Measurements from ENCODE around the gene CDC42EP3.

CDC42EP3 gene

GRCh38 chr2:37656512-37657423, 14.7 kb downstream of the CDC42EP3 start:
- DNase-seq (ENCODE audit: low read depth): no peak

DNA sequence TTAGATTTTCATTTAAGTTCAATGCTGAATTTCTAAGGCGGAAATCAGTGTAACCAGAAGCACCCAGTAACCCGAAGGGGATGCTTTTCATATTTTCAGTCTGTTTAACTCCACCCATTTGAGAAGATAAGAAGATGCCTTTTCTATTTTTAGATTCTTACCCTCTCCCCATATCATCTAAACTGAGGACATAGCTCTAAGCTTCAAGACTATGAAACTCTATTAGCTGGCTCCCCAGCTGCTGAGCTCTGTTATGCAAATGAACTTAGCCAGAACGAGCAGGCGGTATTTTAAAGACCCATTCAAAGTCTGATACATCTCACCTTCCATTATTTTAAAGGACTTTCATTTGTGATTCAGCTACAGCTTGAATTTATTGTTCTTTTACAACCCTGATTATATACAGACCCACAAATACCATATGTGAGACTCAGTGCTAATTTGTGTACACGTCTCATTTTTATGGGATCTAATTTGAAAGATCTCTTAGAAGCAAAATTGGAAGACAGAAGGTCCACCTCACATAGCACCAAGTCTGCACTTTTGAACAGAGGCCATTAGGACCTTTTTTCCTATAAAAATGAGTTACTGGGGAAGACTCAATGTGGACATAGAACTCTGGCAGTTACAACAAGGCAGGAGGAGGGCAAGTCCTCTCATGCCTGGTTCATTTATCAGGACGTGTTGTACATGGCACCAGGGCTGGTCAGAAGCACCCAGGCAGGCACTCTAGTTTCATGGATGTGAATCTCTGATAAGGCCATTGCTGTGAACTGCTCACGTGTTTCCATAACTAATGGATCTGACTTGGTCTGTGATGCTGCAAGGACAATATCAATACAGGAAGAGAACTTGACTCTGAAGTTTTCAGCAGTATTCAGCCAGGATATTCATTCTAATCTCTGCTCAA, 16.3 kb downstream of the CDC42EP3 start:
- DNase-seq (ENCODE audit: low read depth): no peak

GRCh38 chr2:37654419-37654818, 17.0 kb downstream of the CDC42EP3 start:
- no peak for DNase-seq (ENCODE audit: low read depth)

DNA sequence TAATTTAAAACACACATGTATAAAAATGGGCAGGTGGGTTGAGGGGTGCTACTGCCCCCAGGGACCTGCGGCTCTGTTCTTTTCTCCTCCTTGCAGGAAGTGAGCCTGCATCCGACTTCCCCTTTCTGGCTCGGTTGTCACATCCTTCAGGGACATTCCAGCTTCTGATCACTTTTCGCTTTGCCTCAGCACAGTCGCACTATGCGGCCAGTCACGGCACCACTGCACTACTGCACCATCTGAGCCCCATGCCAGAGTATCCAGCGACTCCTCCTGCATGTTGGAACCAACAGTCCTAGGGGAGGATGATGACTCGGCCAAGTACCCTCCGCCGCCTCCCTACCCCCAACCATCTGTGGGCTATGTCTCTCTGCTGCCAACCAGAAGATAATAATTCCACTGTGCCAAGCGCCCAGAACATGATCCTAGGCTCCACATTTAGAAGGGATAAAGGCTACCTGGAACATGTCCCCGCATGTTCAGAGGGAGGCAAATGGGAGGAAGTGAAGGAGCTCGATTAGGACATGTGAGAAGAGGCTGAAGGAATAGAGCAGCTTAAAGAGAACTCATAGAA, 17.6 kb downstream of the CDC42EP3 start:
- DNase-seq (ENCODE audit: low read depth): no peak

- no peak for DNase-seq (ENCODE audit: low read depth)
These were observed 18.3 kb downstream of the CDC42EP3 start for GRCh38 chr2:37653093-37653492.

GRCh38 chr2:37652199-37652640, 19.2 kb downstream of the CDC42EP3 start:
- no peak for DNase-seq (ENCODE audit: low read depth)

DNA sequence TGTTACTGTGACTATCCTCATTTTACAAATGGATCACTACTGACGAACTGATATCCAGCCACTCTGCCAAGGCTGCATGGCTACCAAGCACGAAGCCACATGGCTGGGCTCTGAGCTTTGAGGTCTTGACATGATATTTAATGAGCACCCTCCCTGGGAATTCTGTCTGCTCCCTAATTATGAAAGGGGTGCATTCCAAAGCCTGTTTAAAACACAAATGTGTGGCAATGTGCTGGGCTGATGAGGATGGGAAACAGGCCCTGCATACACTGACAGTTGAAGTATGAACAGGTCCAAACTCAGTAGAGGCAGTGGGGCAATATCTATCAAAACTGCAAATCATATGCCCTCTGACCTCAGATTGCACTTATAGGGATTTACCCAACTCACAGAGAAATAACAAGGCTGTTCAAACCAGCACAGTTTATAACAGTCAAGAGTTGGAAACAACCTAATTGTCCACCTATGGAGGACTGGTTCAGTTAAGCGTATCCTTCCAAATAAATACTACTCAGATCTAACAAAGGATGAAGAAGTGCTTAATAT, 20.8 kb downstream of the CDC42EP3 start:
- no peak for DNase-seq (ENCODE audit: low read depth)

GRCh38 chr2:37649518-37649917, 21.9 kb downstream of the CDC42EP3 start:
- DNase-seq (ENCODE audit: low read depth): no peak

GRCh38 chr2:37648331-37649011, 23.0 kb downstream of the CDC42EP3 start:
- DNase-seq (ENCODE audit: low read depth): no peak

- no peak for DNase-seq (ENCODE audit: low read depth)
These were observed 23.5 kb downstream of the CDC42EP3 start for GRCh38 chr2:37647971-37648330.

GRCh38 chr2:37645836-37646235, 25.6 kb downstream of the CDC42EP3 start:
- no peak for DNase-seq (ENCODE audit: low read depth)

DNA sequence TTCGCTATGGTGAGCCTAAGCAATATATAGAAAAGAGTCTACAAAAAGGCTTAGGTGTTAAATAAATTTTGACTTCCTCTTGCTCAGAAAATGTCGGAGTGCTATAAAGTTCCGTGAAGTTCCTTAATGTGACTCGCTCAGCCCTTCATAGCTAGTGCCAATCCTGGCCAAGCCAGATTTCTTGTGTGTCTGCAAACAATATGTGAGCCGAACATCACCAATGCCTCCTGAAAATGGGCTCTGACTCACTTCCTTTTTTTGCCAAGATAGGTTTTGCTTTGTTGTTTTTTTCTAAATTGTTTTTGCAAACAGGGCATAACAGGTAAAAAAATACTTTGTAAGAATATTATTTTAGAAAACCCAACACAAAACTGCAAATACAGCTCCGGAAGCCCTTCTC, 26.1 kb downstream of the CDC42EP3 start:
- DNase-seq (ENCODE audit: low read depth): no peak

DNA sequence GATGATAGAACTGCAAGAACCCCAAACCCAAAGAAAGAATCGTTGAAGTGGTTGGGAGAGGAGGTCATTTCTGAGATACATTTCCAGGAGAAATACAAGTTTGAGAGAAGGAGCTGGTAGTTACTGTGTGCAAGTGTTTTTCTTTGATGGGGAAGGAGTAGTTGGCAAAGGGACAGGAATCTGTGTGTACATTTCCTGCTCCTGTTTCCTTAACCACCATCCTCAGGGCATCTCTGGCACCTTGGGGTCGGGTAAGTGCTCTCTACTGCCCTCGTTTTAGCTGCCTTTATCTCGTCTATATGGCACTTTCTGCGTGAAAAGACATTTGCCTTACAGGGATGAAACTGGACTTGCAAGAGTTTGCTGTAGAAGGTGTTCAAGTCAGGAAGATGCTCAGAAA, 27.3 kb downstream of the CDC42EP3 start:
- no peak for DNase-seq (ENCODE audit: low read depth)

DNA sequence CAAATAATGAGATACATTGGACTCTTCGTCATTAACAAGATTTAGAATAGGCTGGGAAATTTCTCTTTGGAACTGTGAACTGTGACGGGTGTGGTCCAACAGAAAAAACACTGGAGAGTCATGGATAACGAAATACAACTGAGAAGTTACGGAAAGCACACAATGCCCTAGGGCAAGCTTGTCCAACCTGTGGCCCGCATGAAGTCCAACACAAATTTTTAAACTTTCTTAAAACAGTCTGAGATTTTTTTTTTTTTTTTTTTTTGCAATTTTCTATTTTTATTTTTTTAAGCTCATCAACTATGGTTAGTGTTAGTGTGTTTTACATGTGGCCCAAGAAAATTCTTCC, 27.7 kb downstream of the CDC42EP3 start:
- DNase-seq (ENCODE audit: low read depth): no peak

DNA sequence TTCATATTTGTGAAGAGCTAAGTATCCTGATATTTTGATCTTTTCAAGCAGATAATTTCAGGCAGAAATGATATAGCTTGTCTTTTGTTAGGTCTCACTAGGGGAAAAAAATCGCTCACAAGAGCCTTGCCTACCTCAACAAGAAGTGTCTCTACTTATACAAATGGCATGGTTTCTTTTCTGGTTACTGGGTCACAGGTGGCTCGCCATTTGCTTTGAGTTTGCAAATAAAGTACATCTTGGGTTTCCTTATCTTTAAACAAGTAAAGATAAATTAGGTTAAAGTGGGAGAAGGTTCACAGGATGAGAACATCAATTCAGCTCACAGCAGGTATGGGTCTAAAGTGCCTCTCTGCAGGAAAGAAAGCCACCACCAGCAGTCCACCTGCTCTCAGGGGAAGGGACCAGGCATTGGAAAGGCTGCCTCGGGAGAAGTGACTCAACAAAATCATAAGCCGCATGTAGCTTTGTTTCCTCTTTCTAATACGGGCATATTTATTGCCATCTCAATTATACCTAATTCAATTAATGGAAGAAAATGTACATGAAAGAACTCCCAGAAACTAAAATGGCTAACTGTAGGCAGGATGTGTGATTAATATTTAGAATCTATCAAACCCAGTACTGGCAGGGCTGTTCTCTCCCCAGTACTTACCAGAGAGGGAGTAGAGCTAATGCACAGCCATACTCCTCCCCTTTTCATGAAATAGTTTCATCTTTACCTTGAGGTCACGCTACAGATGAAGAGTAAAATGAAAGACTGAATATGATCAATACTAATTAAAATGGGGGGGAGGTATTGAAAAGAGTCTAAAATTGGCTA, 28.3 kb downstream of the CDC42EP3 start:
- no peak for DNase-seq (ENCODE audit: low read depth)

DNA sequence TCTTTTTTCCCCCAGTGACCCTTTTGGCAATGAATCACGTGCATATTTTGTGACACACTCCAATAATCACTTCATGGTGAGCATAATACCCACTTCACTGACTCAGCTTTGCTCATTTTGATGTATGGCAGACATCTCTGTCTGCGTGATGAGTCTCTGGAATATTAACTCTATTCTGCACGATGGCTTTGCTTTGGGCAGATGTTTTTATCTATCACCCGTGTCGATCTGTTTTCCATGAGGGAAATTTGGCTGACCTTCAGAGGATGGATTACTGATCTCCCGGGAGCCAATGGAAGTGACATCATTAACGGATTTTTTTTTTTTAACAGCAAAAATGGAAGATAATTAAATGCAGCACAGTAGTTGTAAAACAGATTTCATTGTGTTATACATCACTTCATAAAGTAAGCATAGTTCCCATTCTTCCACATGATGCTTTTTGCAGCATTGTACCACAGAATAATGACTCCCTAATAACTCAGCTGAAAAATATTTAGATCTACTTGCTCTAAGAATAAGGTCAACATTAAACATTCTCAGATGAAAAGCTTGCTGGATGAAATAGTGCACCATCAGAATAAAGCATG, 29.8 kb downstream of the CDC42EP3 start:
- no peak for DNase-seq (ENCODE audit: low read depth)

DNA sequence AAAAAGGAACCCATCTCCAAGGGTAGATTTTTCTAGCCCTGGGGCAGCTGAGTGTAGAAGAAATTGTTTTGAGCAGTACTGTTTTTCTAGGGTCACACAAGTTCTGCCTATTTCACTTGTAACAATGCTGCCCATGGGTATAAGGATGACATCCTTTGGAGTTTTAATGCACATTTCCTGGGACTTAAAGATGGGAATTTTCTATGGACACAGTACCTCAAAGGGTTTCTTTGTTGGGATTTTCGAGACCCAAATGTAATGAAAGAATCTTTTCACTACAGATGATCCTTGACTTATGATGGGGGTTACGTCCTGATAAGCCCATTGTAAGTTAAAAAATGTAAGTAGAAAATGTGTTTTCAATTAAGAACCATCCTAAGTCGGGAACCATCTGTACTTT, 31.8 kb downstream of the CDC42EP3 start:
- DNase-seq (ENCODE audit: low read depth): no peak

DNA sequence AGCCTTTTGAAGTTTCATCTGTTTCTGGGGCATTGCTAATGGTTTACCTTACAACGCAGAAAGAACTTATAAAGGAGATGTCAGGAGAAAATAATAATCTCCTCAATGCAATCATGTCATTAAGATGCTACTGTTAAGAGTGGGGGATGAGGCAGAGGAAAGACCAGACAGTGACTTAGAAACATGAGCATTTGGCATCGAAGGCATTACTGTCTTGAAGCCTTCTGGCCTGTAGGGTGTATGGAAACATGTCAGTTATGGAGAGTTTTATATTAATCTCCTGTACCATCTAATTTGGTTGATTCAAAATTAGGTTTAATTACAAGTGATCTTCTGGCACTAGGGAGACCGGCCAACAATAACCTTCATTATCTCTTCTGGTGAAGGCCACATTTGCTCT, 32.5 kb downstream of the CDC42EP3 start:
- DNase-seq (ENCODE audit: low read depth): no peak

DNA sequence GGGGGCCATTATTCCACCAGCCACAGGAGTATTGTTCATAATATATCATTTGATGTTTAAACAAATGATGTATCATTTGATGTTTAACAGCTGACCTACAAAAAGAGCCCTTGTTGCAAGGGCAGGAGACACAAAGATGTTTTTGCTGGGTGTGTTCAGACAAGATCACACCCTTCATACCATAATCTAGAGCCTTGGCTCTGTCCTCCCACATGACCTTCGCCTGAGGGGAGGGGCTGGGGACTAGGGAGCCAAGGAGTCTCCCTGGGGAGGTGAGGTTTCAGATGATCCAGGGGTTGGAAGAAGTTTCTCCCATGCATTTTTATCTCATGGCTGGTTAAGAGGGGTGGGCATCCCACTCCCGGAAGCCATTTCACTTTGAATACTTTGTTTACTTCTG, 33.5 kb downstream of the CDC42EP3 start:
- no peak for DNase-seq (ENCODE audit: low read depth)

DNA sequence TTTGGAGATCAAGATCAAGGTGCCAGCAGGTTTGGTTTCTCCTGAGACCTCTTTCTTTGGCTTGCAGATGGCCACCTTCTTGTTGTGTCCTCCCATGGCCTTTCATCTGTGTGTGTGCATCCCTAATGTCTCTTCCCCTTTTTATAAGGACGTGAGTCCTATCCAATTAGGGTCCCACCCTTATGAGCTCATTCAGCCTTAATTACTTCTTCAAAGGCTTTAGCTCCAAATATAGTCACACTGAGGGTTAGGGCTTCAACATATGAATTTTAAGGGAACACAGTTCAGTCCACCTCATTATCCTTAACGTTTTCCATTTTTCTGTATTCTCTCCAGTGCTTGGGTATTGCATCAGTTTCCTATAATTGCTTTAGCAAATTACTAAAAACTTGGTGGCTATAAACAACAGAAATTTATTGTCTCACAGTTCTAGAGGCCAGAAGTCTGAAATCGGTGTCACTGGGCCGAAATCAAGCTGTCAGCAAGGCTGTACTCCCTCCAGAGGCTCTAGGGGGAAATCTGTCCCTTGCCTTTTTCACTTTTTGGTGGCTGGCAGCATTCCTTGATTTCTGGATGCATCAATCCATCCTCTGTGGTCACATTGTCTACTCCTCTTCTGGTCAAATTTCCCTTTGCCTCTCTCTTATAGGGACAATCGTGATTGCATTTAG, 34.1 kb downstream of the CDC42EP3 start:
- DNase-seq (ENCODE audit: low read depth): no peak

Data from stimulated activated CD8-positive, alpha-beta memory T cell treated with anti-CD3 and anti-CD28 coated beads, Interleukin-7, amount 100 ng/mL, for 24 hours (primary cell).